Measurements from ENCODE around the gene CDK4. TPM values are rescaled to one million over a fixed set of nuclear protein-coding genes. Genes with fewer than 3 reads are reported as not detected.

CDK4 gene
- total RNA-seq, 1 donor from 2014 or later: 140 TPM

DNA sequence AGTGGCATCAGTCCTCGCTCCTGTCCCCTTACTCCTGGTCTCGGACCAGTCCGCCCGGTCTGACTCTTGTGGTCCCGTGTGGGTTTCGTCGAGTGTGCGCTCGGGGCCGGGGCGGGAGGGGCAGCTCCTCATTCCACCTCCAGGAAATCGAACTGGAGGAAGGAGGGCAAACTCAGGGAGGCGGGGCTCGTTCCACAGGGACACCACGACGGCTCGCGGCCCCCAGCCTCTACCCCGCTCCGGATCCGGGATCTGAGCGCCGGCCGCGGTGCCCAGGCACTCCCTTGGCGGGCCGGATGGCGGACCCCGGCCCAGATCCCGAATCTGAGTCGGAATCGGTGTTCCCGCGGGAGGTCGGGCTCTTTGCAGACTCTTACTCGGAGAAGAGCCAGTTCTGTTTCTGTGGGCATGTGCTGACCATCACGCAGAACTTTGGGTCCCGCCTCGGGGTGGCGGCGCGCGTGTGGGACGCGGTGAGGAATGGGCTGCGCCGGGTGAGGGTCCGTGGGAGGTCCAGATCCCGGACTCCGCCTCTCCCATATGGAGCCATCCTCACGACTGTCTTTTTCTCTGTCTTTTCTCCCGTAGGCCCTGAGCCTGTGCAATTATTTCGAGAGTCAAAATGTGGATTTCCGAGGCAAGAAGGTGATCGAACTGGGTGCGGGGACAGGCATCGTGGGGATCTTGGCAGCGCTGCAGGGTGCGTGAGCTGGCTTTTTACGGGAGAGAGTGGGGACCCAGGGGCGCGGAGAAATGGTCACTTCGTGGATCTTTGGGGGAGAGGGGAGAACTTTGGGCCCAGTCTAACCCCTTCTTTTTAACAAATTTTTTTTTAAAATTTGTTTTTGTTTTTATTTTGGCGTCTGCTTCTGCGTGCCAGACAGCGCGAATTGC lies 20.6 kb upstream of the CDK4 start, which contains the start of gene EEF1AKMT3:
Gene EEF1AKMT3 (plus strand): TSS at position 186 of the 894 bp plus-strand sequence. CDS start 111 bp downstream, at position 297.
- peaks cover 22% of the 10 kb centered on the region for H3K4me1 Mint-ChIP-seq (ENCODE audit: low read depth)
- no peaks in the 10 kb centered on the region for H3K27me3 Mint-ChIP-seq (ENCODE audit: low read depth)
- H3K27ac Mint-ChIP-seq (ENCODE audit: unreplicated experiment): peak within 1 kb of the TSS; percentile 100
- TF ChIP-seq, protein P1, sequence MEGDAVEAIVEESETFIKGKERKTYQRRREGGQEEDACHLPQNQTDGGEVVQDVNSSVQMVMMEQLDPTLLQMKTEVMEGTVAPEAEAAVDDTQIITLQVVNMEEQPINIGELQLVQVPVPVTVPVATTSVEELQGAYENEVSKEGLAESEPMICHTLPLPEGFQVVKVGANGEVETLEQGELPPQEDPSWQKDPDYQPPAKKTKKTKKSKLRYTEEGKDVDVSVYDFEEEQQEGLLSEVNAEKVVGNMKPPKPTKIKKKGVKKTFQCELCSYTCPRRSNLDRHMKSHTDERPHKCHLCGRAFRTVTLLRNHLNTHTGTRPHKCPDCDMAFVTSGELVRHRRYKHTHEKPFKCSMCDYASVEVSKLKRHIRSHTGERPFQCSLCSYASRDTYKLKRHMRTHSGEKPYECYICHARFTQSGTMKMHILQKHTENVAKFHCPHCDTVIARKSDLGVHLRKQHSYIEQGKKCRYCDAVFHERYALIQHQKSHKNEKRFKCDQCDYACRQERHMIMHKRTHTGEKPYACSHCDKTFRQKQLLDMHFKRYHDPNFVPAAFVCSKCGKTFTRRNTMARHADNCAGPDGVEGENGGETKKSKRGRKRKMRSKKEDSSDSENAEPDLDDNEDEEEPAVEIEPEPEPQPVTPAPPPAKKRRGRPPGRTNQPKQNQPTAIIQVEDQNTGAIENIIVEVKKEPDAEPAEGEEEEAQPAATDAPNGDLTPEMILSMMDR (IDR thresholded peaks at IDR 0.05): no peak
- peaks cover 28% of the 10 kb centered on the region for H3K36me3 Mint-ChIP-seq (ENCODE audit: low read depth)
- DNase-seq (ENCODE audit: low spot score): no peak
- H3K9me3 Mint-ChIP-seq (ENCODE audit: low read depth): no peaks in the 10 kb centered on the region
- H3K4me3 Mint-ChIP-seq (ENCODE audit: unreplicated experiment): peak within 1 kb of the TSS; percentile 100

- peak within 1 kb of the TSS; percentile 100 for H3K27ac Mint-ChIP-seq (ENCODE audit: unreplicated experiment)
- H3K4me1 Mint-ChIP-seq (ENCODE audit: low read depth): peaks cover 24% of the 10 kb centered on the region
- no peak for DNase-seq (ENCODE audit: low spot score)
- TF ChIP-seq, protein P1 (IDR thresholded peaks at IDR 0.05): no peak
- peaks cover 28% of the 10 kb centered on the region for H3K36me3 Mint-ChIP-seq (ENCODE audit: low read depth)
- peak within 1 kb of the TSS; percentile 100 for H3K4me3 Mint-ChIP-seq (ENCODE audit: unreplicated experiment)
- H3K9me3 Mint-ChIP-seq (ENCODE audit: low read depth): no peaks in the 10 kb centered on the region
- no peaks in the 10 kb centered on the region for H3K27me3 Mint-ChIP-seq (ENCODE audit: low read depth)
Measured at GRCh38 chr12:57771873-57772428, 19.8 kb upstream of the CDK4 start, which contains the start of gene METTL1. TSS of gene METTL1 (minus strand) at chr12:57772105. CDS start at chr12:57772083, 22 bp downstream.

DNA sequence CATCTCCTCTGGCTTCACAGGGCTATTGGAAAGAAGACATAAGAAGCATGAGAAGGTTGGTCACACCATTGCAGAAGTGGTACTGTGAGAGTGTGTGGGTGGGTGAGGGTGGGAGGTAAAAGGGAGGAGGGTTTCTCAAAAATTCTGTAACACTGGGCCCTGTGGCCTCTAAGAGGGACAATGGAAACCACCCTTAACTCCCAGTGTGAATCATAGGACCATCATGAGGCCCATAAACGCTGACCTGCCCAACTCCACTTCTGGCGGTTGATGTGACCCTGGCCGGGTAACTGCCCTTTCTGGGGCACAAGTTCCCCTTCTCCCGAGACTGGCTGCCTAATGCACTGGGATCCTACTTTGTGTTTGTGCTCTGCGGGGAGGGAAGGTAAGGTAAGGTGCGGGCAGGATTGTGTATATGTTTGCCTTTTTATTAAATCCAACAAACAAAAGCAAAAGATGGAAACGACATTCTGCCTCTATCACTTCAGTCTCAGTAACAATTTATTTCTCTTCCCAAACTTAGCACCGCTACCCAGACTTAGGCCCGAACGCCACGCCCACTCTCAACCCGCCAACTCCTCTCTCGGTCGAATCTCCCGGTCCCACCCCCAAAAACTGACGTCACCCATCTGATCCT lies 19.2 kb upstream of the CDK4 start:
- H3K4me1 Mint-ChIP-seq (ENCODE audit: low read depth): peaks cover 30% of the 10 kb centered on the region
- peaks cover 26% of the 10 kb centered on the region for H3K36me3 Mint-ChIP-seq (ENCODE audit: low read depth)
- DNase-seq (ENCODE audit: low spot score): no peak
- H3K4me3 Mint-ChIP-seq (ENCODE audit: unreplicated experiment): peak overlapping the region; percentile 100
- H3K27me3 Mint-ChIP-seq (ENCODE audit: low read depth): peaks cover 3% of the 10 kb centered on the region
- no peaks in the 10 kb centered on the region for H3K9me3 Mint-ChIP-seq (ENCODE audit: low read depth)
- TF ChIP-seq, protein P1 (IDR thresholded peaks at IDR 0.05): no peak
- peak overlapping the region; percentile 100 for H3K27ac Mint-ChIP-seq (ENCODE audit: unreplicated experiment)

DNA sequence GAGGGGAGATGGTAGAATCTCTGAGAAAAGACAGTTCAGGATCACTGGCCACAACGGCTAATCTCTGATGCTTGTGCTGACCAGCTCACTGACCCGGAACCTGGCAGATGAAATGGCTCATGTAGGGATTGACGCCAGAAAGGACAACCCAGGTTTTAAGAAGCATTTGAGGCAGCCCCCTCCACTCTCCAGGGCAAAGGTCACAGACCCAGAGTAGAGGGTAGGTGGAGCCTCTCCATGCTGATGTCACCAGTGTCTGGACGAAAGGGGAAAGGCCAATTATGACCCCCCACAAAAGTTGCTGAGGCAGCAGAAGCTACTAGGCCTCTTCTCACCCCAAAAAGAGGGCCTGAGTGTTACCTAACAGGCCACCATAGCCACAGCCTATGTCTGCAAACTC lies 18.6 kb upstream of the CDK4 start:
- Mint-ChIP-seq H3K9me3 (ENCODE audit: low read depth) (no peaks in the 10 kb centered on the region), H3K27me3 (ENCODE audit: low read depth) (peaks cover 5% of the 10 kb centered on the region), H3K4me3 (ENCODE audit: unreplicated experiment) (peak overlapping the region; percentile 31), H3K4me1 (ENCODE audit: low read depth) (peaks cover 34% of the 10 kb centered on the region), H3K27ac (ENCODE audit: unreplicated experiment) (no peak overlapping the region), H3K36me3 (ENCODE audit: low read depth) (peaks cover 20% of the 10 kb centered on the region)
- TF ChIP-seq, protein P1 (IDR thresholded peaks at IDR 0.05): no peak
- no peak for DNase-seq (ENCODE audit: low spot score)

GRCh38 chr12:57769594-57769993 lies 17.5 kb upstream of the CDK4 start:
- Mint-ChIP-seq H3K4me3 (ENCODE audit: unreplicated experiment) (no peak overlapping the region), H3K27me3 (ENCODE audit: low read depth) (peaks cover 15% of the 10 kb centered on the region), H3K4me1 (ENCODE audit: low read depth) (peaks cover 43% of the 10 kb centered on the region), H3K27ac (ENCODE audit: unreplicated experiment) (no peak overlapping the region), H3K36me3 (ENCODE audit: low read depth) (peaks cover 17% of the 10 kb centered on the region), H3K9me3 (ENCODE audit: low read depth) (no peaks in the 10 kb centered on the region)
- TF ChIP-seq, protein P1 (IDR thresholded peaks at IDR 0.05): no peak
- no peak for DNase-seq (ENCODE audit: low spot score)

Data from chondrocyte (in vitro differentiated cells).